WTC11 (cell line): ENCODE measurements around the gene CHST5. TPM values are rescaled to one million over a fixed set of nuclear protein-coding genes. Genes with fewer than 3 reads are reported as not detected.

Experiments
- ATAC-seq: fragments of 200-7000 bp; cut with Tn5 transposase; 2 replicates; pipeline ENCODE4 v1.10.0; 2021; ENCODE audit warnings: mild to moderate bottlenecking, moderate library complexity
- CTCF ChIA-PET: fragments of 300-600 bp; sonication (Branson Sonifier 250); formaldehyde crosslinking; loops from one replicate; lab custom pipeline; 2021; ENCODE audit warnings: antibody characterized with exemption; lab: Charles Lee
- POLR2A ChIA-PET: fragments of 350-600 bp; sonication (Branson Sonifier 250); formaldehyde crosslinking; loops from one replicate; lab custom pipeline; 2021; ENCODE audit warnings: antibody characterized with exemption; lab: Charles Lee
- DNase-seq: peaks from one replicate; pipeline ENCODE4 v3.0.0; 2021; ENCODE audit warnings: low spot score
- H3K27ac Mint-ChIP-seq: 2 replicates; pipeline ENCODE4 v1.8.0; 2021; ENCODE audit warnings: mixed read lengths
- H3K27me3 Mint-ChIP-seq: 2 replicates; pipeline ENCODE4 v1.8.0; 2021; ENCODE audit warnings: low read depth, mild to moderate bottlenecking, moderate library complexity, mixed read lengths
- H3K36me3 Mint-ChIP-seq: 2 replicates; pipeline ENCODE4 v1.8.0; 2021; ENCODE audit warnings: mixed read lengths
- H3K4me1 Mint-ChIP-seq: 2 replicates; pipeline ENCODE4 v1.8.0; 2022; ENCODE audit warnings: mixed read lengths
- H3K4me3 Mint-ChIP-seq: 2 replicates; pipeline ENCODE4 v1.8.0; 2021; ENCODE audit warnings: mild to moderate bottlenecking, moderate library complexity, mixed read lengths
- H3K9me3 Mint-ChIP-seq: 2 replicates; pipeline ENCODE4 v1.8.0; 2021; ENCODE audit warnings: mixed read lengths
- AFF4 ChIP-seq: sonication (generic); formaldehyde crosslinking; IDR thresholded peaks from 2 replicates; pipeline ENCODE4 v1.8.1; 2023; ENCODE audit warnings: mild to moderate bottlenecking, missing genetic modification reagents, borderline replicate concordance
- AR ChIP-seq: fragments of 250-450 bp; sonication (Bioruptor Pico); IDR thresholded peaks from 2 replicates; pipeline ENCODE4 v1.9.0; 2021; ENCODE audit warnings: mild to moderate bottlenecking
- CDX4 ChIP-seq: fragments of 250-450 bp; sonication (Bioruptor Pico); IDR thresholded peaks from 2 replicates; pipeline ENCODE4 v1.9.0; 2021; ENCODE audit warnings: moderate library complexity, mild to moderate bottlenecking, inconsistent platforms, borderline replicate concordance
- CREB1 ChIP-seq: sonication (generic); formaldehyde crosslinking; IDR thresholded peaks from 2 replicates; pipeline ENCODE4 v1.8.0; 2023; ENCODE audit warnings: mild to moderate bottlenecking, missing genetic modification reagents
- ERG ChIP-seq: fragments of 250-450 bp; sonication (Bioruptor Pico); IDR thresholded peaks from 2 replicates; pipeline ENCODE4 v1.8.0; 2021; ENCODE audit warnings: mild to moderate bottlenecking
- GABPB1 ChIP-seq: sonication (generic); formaldehyde crosslinking; IDR thresholded peaks from 2 replicates; pipeline ENCODE4 v1.8.1; 2023; ENCODE audit warnings: mild to moderate bottlenecking, missing genetic modification reagents
- HMGA2 ChIP-seq: fragments of 250-450 bp; sonication (Bioruptor Pico); IDR thresholded peaks from 2 replicates; pipeline ENCODE4 v1.4.0; 2021; ENCODE audit warnings: mild to moderate bottlenecking, moderate library complexity
- NFYB ChIP-seq: sonication (generic); formaldehyde crosslinking; conservative IDR thresholded peaks from 2 replicates; pipeline ENCODE4 v1.8.0; 2022; ENCODE audit warnings: low read depth, missing genetic modification reagents
- SOX15 ChIP-seq: fragments of 250-450 bp; sonication (Bioruptor Pico); IDR thresholded peaks from 2 replicates; pipeline ENCODE4 v1.9.0; 2021; ENCODE audit warnings: mild to moderate bottlenecking
- ZNF396 ChIP-seq: fragments of 250-450 bp; sonication (Bioruptor Pico); IDR thresholded peaks from 2 replicates; pipeline ENCODE4 v1.8.0; 2021; ENCODE audit warnings: mild to moderate bottlenecking, moderate library complexity, borderline replicate concordance
- total RNA-seq: library from RNA; stranded (reverse); gene quantifications from 3 replicates; pipeline ENCODE4 v1.2.3, GENCODE V29; 2021
- TF ChIP-seq, protein P1 (sequence below): sonication (generic); formaldehyde crosslinking; IDR thresholded peaks from 2 replicates; pipeline ENCODE4 v1.8.1; 2022; ENCODE audit warnings: low read depth, missing genetic modification reagents, borderline replicate concordance
- TF ChIP-seq, protein P2 (sequence below): sonication (generic); formaldehyde crosslinking; IDR thresholded peaks from 2 replicates; pipeline ENCODE4 v1.8.1; 2022; ENCODE audit warnings: low read depth, mild to moderate bottlenecking, moderate library complexity, missing genetic modification reagents, borderline replicate concordance
- TF ChIP-seq, protein P3 (sequence below): sonication (generic); formaldehyde crosslinking; conservative IDR thresholded peaks from 2 replicates; pipeline ENCODE4 v1.8.1; 2023; ENCODE audit warnings: mild to moderate bottlenecking, low read depth, missing genetic modification reagents, moderate library complexity

Gene CHST5
- total RNA-seq, 1 experiment from 2014 or later: not detected

DNA sequence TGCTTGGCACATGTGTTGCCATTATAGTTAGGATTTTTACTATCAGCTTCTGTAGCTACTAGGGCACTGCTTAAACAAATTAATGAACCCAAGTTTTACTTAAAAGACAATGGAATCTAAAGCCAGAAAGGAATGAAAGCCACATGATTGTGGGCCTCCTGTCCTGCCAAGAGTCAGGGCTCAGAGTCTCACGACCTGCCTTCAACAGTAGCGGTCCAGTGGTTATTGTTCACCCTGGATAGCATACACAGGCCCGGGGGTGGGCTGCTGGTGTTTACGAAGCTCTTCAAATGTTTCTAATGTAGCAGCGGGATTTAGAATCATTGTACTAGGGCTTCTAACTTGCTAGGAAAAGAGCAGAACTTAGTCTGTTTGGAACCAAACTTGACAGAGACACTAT is 38.0 kb upstream of the CHST5 start:
- ChIA-PET POLR2A (no interaction called here), CTCF (no interaction called here)
- TF ChIP-seq CREB1 (CRISPR knock-in tag): no peak
- no peak for TF ChIP-seq ZNF396 (CRISPR knock-in tag)
- no peak for TF ChIP-seq ERG (CRISPR knock-in tag)
- TF ChIP-seq AR (CRISPR knock-in tag): no peak
- TF ChIP-seq CDX4 (CRISPR knock-in tag): no peak
- TF ChIP-seq, protein P1, sequence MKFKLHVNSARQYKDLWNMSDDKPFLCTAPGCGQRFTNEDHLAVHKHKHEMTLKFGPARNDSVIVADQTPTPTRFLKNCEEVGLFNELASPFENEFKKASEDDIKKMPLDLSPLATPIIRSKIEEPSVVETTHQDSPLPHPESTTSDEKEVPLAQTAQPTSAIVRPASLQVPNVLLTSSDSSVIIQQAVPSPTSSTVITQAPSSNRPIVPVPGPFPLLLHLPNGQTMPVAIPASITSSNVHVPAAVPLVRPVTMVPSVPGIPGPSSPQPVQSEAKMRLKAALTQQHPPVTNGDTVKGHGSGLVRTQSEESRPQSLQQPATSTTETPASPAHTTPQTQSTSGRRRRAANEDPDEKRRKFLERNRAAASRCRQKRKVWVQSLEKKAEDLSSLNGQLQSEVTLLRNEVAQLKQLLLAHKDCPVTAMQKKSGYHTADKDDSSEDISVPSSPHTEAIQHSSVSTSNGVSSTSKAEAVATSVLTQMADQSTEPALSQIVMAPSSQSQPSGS (CRISPR knock-in tag): no peak
- TF ChIP-seq, protein P2, sequence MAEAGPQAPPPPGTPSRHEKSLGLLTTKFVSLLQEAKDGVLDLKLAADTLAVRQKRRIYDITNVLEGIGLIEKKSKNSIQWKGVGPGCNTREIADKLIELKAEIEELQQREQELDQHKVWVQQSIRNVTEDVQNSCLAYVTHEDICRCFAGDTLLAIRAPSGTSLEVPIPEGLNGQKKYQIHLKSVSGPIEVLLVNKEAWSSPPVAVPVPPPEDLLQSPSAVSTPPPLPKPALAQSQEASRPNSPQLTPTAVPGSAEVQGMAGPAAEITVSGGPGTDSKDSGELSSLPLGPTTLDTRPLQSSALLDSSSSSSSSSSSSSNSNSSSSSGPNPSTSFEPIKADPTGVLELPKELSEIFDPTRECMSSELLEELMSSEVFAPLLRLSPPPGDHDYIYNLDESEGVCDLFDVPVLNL (CRISPR knock-in tag): no peak
- TF ChIP-seq NFYB (CRISPR knock-in tag): no peak
- TF ChIP-seq, protein P3, sequence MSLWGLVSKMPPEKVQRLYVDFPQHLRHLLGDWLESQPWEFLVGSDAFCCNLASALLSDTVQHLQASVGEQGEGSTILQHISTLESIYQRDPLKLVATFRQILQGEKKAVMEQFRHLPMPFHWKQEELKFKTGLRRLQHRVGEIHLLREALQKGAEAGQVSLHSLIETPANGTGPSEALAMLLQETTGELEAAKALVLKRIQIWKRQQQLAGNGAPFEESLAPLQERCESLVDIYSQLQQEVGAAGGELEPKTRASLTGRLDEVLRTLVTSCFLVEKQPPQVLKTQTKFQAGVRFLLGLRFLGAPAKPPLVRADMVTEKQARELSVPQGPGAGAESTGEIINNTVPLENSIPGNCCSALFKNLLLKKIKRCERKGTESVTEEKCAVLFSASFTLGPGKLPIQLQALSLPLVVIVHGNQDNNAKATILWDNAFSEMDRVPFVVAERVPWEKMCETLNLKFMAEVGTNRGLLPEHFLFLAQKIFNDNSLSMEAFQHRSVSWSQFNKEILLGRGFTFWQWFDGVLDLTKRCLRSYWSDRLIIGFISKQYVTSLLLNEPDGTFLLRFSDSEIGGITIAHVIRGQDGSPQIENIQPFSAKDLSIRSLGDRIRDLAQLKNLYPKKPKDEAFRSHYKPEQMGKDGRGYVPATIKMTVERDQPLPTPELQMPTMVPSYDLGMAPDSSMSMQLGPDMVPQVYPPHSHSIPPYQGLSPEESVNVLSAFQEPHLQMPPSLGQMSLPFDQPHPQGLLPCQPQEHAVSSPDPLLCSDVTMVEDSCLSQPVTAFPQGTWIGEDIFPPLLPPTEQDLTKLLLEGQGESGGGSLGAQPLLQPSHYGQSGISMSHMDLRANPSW (CRISPR knock-in tag): no peak
- no peak for TF ChIP-seq GABPB1 (CRISPR knock-in tag)
- no peak for TF ChIP-seq SOX15
- TF ChIP-seq HMGA2 (CRISPR knock-in tag): no peak
- no peak for TF ChIP-seq AFF4
- no peaks in the 10 kb centered on the region for H3K27me3 Mint-ChIP-seq
- ATAC-seq: no peak
- H3K36me3 Mint-ChIP-seq: peaks cover 61% of the 10 kb centered on the region
- no peak overlapping the region for H3K4me3 Mint-ChIP-seq
- DNase-seq: no peak
- H3K4me1 Mint-ChIP-seq: peaks cover 16% of the 10 kb centered on the region
- H3K9me3 Mint-ChIP-seq: no peaks in the 10 kb centered on the region
- H3K27ac Mint-ChIP-seq: no peak overlapping the region
